Measurements from ENCODE around the gene GPR39. TPM values are rescaled to one million over a fixed set of nuclear protein-coding genes. Genes with fewer than 3 reads are reported as not detected.

The GPR39 gene
- total RNA-seq, 4 donors from 2014 or later: 0.13 to 1.3 TPM; not detected in 2

DNA sequence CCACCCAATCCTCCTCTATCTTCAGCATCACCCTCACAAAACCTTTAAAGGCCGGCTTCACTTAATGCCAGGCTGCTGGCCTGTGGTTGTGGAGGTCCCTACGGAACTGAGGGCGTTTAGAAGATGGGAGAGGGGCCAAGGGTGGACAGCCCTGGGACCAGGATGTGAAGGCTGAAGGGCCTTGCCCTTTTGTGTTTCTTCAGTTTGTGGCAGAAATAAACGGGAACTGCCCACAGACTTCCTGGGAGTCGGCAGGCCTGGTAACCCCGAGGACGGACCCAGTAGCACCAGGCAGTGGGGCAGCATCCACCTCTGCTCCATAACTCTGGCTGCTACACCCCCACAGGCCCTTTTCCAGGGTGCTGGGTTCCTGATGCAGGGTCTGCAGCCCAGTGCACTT lies 202.1 kb downstream of the GPR39 start:
- no peak for DNase-seq (ENCODE audit: extremely low spot score)
- H3K27me3 ChIP-seq: no peaks in the 10 kb centered on the region
- H3K4me1 ChIP-seq: peaks cover 0 to 8% (median 2%) of the 10 kb centered on the region in 4 donors
- H3K27ac ChIP-seq (replicated peaks in 1 of 4): no peak overlapping the region
- H3K36me3 ChIP-seq: no peaks in the 10 kb centered on the region
- H3K4me3 ChIP-seq: no peak overlapping the region
- no peaks in the 10 kb centered on the region for H3K9me3 ChIP-seq
- TF ChIP-seq POLR2AphosphoS5 (IDR thresholded peaks at IDR 0.05) (no peak), EP300 (IDR thresholded peaks at IDR 0.05) (no peak), POLR2A (IDR thresholded peaks at IDR 0.05; ENCODE audit: low read depth) (no peak)
- TF ChIP-seq, protein P1, sequence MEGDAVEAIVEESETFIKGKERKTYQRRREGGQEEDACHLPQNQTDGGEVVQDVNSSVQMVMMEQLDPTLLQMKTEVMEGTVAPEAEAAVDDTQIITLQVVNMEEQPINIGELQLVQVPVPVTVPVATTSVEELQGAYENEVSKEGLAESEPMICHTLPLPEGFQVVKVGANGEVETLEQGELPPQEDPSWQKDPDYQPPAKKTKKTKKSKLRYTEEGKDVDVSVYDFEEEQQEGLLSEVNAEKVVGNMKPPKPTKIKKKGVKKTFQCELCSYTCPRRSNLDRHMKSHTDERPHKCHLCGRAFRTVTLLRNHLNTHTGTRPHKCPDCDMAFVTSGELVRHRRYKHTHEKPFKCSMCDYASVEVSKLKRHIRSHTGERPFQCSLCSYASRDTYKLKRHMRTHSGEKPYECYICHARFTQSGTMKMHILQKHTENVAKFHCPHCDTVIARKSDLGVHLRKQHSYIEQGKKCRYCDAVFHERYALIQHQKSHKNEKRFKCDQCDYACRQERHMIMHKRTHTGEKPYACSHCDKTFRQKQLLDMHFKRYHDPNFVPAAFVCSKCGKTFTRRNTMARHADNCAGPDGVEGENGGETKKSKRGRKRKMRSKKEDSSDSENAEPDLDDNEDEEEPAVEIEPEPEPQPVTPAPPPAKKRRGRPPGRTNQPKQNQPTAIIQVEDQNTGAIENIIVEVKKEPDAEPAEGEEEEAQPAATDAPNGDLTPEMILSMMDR (IDR thresholded peaks at IDR 0.05): no peak
- 100% methylated on average over 3 of the region's 7 CpGs for WGBS
- intact Hi-C loops (cut with DNase I): no loop called here

DNA sequence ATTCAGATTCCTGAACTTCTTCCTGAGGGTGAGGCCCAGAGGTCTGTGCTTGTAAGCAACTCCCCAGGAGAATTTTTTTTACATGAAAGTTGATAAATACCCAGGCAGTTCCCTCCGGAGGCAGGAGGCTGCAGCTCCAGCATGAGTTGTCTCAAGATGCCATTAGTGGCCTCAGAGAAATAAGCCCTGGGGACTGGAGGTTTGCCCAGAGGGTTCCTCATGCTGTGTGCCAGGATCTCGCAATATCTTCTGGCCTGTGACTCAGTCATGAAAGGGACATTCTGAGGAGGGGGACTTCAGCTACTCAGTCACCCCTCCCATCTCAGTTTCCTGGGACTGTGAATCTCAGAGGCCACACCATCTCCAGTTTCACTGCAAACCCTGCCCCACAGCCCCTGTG lies 203.5 kb downstream of the GPR39 start:
- no peaks in the 10 kb centered on the region for H3K27me3 ChIP-seq
- H3K36me3 ChIP-seq: no peaks in the 10 kb centered on the region
- WGBS: 52% methylated on average over 2 of the region's 2 CpGs
- H3K27ac ChIP-seq (replicated peaks in 1 of 4): no peak overlapping the region
- TF ChIP-seq, protein P1 (IDR thresholded peaks at IDR 0.05): no peak
- TF ChIP-seq POLR2AphosphoS5 (IDR thresholded peaks at IDR 0.05): no peak
- TF ChIP-seq EP300 (IDR thresholded peaks at IDR 0.05): no peak
- TF ChIP-seq POLR2A (IDR thresholded peaks at IDR 0.05; ENCODE audit: low read depth): no peak
- H3K4me3 ChIP-seq: no peak overlapping the region
- DNase-seq (ENCODE audit: extremely low spot score): no peak
- intact Hi-C loops (cut with DNase I): no loop called here
- H3K4me1 ChIP-seq: peaks cover 0 to 8% (median 2%) of the 10 kb centered on the region in 4 donors
- no peaks in the 10 kb centered on the region for H3K9me3 ChIP-seq

DNA sequence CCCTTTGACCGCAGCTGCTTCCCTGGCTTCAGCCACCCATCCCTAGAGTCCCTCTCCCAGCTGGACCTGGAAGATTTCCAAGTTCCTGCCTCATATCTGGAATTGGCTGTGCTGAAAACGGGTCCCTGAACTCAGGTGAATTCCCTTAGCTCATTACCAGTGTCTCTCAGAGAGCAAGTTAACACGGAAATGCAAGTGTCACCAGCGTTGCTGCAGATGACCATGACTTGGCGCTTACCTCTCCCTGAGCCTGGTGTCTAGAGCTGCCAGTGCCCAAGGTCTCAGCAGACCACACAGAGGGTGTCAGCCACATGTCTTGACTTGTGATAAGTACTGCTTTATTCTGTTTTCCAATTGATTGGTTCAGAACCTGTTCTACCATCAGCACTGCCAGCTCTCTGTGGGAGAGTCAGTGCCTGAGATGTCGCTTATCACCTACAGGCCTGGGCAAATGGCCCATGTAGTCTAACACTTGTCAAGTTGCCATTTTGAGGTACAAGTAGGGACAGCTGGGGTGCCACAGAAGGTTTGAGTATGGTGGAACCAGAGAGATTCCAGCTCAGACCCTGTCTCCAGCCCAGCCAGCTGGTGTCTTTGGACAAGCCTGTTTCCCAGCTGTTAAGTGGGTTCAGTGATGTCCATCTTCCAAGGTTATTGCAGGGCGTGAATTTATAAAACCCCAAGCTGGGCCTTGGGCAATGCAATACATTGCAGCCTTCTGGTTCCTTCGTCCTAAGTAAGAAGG lies 204.7 kb downstream of the GPR39 start:
- no peaks in the 10 kb centered on the region for H3K9me3 ChIP-seq
- peaks cover 0 to 8% (median 2%) of the 10 kb centered on the region in 4 donors for H3K4me1 ChIP-seq
- no peaks in the 10 kb centered on the region for H3K36me3 ChIP-seq
- DNase-seq (ENCODE audit: extremely low spot score): no peak
- no peak overlapping the region for H3K4me3 ChIP-seq
- TF ChIP-seq EP300 (IDR thresholded peaks at IDR 0.05) (no peak), POLR2A (IDR thresholded peaks at IDR 0.05; ENCODE audit: low read depth) (no peak), POLR2AphosphoS5 (IDR thresholded peaks at IDR 0.05) (no peak)
- TF ChIP-seq, protein P1 (IDR thresholded peaks at IDR 0.05): no peak
- no peak overlapping the region for H3K27ac ChIP-seq (replicated peaks in 1 of 4)
- no peaks in the 10 kb centered on the region for H3K27me3 ChIP-seq
- intact Hi-C loops (cut with DNase I): no loop called here
- 90% methylated on average over 7 of the region's 8 CpGs for WGBS

DNA sequence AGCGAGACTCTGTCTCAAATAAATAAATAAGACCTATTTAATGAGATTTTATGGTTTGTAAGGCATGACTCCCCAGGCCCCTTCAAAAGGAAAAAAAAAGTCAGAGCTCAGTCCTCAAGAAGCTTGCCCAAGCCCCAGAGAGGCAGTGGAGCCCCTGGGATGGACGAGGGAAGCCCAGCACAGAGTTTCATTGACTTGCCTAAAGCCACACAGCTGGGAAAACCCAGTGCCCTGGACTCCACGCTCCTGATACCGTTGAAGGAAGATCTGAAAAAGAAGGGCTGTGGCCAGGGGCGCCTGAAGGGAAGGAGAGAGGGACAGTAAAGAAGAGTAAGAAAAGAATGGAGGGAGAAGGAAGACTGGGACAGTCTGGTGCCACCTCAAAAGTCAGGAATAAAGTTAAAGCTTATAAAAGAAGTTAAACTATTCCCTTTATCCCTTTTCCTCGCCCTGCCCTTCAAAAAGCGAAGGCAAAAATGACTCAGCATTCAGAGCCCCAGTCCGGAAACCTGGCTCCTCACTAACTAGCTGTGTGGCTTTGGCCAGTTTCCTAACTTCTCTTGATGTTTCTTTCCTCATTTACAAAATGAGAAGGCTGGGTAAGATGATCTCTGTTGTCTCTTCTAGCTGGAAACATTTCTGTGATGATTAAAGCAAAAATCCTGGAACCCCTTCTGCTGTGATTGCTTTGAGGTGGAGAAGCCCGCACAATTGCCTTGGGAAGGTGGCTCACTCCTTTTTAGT lies 206.7 kb downstream of the GPR39 start:
- Histone ChIP-seq H3K4me3 (no peak overlapping the region), H3K27ac (replicated peaks in 1 of 4) (no peak overlapping the region), H3K4me1 (peaks cover 0 to 8% (median 2%) of the 10 kb centered on the region in 4 donors), H3K36me3 (no peaks in the 10 kb centered on the region), H3K27me3 (no peaks in the 10 kb centered on the region), H3K9me3 (no peaks in the 10 kb centered on the region)
- TF ChIP-seq POLR2AphosphoS5 (IDR thresholded peaks at IDR 0.05): no peak
- TF ChIP-seq, protein P1 (IDR thresholded peaks at IDR 0.05): no peak
- no peak for TF ChIP-seq POLR2A (IDR thresholded peaks at IDR 0.05; ENCODE audit: low read depth)
- TF ChIP-seq EP300 (IDR thresholded peaks at IDR 0.05): no peak
- WGBS: 66% methylated on average over 9 of the region's 9 CpGs
- DNase-seq (ENCODE audit: extremely low spot score): no peak
- intact Hi-C loops (cut with DNase I): no loop called here

Data from esophagus muscularis mucosa (tissue), 4 donors.